COR-L47 (cell line): ENCODE data around the gene SND1.

Experiments used
- DNase-seq: peaks from one replicate; lab custom pipeline; 2025; lab: John Stamatoyannopoulos, UW

SND1 gene

DNA sequence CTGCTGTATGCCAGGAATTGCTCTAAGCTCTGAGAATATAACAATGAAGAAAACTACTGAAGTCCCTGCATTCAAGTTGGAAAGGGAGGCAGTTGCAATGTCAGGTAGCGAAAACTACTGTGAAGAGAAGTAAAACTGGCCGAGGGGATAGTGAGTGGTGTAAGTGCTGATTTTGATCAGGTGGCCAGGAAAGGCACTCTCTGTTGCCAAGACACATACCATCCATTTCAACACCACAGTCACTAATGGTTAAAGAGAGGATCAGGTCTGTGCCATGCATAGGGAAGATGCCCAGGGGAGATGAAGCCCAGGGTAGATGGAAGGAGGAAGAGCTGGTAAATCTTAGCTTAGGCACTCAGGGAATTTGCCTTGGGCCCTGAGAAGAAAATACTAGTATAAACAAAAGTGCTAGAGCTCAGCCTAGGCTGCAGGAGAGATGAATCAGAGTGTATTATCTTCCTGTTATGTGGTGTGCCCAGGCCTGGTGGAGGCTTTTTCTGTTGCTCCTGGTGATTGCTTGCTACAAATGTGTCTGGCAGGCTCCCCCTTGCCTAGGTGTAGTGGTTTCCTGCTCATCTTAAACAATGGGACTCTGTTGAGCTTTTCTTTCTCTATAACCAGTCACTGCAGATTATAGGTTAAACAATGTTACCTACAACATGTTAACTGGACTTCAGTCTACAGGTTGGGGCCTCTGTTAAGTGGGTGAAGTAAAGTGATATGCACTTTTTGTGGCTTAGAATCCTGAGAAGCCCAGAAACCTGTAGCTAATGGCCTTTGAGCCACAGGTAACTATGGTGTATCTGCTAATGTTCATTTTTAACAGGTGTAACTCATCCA lies 253.7 kb downstream of the SND1 start:
- no peak for DNase-seq

DNA sequence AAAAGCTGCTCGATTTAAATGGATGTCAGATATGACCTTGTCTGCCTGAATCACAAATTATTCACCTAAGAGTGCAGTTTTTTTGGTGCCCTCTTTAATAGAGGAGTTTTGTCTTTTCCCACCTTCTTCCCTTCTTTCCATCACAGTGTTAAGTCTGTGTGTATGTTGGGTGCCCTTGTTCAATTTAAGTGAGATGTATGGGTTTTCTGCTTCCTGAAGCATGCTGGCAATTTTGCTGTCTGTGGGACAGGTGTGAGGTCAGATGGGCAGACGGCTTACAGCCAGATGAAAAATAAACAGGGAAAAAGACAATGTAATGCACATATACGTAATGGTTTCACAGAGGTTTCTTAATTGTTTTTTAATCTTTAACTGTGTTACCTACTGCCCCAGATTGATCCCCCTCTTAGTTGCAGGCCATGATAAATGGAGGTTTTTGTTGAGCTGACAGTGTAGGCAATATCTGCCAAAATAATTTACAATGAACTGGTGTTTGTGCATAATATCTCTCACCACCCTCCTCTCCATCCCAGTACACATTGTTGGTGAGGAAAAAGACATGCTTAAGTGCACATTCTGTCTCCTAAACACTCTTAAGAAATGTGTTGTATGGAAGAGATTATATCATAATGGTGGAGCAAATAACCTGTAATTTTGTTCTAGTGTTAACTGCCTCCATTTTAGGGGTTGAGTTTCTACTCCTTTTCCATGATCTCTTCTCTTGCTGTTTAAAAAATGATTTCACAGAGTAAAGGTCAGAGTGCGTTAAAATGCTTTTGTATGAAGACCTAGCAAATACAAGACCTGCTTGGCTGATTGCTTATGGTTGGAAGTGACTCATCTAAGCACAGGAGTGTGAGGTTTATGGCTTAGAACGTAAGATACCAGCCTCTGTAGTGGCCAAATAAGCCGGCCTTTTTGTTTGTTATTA lies 255.4 kb downstream of the SND1 start:
- DNase-seq = no peak

DNA sequence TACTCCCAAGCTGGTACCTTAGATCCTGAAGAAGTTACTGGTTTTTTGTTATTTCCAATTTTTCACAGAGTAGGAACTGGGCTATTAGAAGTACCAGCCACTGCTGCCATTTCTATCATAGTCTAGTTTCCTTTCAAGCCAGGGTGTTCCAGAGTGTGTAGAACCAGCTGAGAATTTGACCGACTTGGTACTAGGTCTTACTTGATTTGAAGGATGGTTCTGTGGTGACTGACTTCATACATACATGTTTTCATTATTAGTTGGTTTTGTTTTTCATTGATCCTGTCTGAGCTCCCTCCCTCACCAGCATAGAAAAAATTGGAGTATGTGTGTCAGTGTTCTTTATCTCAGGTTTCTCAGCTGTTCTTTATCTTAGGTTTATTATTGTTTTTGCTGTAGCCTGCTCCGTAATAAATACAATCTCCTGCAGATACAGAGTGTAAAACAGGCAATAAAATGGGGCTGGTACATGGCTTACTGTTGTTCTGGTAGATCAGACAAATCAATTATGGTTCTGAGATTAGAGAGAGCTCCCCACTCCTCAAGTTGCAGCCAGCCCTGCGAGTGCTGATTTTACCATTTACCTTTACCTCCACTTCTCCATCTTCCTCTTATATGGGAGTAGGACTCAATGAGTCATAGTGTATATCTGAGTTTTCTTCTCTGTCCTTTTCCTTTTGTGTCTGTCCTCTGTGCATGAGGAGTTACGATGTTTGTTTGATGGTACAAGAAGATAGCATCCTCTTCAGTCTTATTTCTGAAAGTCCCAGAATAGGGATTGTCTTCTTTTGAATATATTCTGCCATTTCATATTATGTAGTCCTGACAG lies 256.6 kb downstream of the SND1 start:
- DNase-seq = no peak

DNA sequence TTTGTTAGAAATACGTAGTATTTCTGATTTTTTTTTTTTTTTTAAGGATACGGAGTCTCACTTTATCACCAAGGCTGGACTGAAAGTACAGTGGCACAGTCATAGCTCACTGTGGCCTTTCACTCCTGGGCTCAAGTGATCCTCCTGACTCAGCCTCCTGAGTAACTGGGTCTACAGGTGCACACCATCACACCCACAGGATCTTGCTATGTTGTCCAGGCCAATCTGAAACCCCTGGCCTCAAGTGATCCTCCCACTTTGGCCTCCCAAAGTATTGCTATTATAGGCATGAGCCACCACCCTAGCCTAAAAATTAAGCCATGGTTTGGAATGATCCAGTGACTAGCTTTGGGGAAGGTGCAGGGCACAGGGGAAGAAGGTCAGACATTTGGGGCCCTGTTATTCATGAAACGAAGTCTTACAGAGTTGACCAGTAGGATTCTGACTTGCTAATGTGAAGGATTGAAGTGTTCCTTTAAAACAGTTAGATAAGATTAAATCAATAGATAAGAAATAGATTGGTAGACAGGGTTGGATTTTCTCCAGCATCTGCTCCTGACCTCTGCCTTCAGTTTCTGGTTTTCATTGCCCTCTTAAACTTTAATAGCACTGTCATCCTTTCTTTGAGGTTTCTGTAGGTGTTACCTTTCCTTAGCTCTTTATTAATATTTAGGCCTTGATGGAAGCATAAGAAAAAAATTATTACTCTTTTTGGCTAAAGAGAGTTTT lies 257.6 kb downstream of the SND1 start:
- DNase-seq = no peak

DNA sequence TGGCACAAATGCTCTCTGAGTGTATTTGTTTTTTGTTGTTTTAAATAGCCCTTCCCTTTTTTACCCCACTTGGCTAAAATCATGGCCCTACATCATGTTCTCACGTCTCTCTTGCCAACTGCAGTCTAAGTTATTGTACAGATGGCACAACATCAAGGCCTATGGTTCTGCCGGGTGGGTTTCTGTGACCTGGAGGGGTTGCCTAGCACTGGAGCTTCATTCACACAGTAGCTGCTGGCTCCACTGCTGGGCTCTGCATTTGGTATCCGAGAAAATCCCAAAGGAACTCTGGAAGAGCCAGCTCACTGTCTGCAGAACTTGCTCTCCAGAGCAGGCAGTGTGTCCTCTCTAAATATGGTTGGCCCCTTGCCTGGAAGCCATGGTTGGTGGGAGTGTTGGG lies 258.7 kb downstream of the SND1 start:
- DNase-seq = no peak

DNA sequence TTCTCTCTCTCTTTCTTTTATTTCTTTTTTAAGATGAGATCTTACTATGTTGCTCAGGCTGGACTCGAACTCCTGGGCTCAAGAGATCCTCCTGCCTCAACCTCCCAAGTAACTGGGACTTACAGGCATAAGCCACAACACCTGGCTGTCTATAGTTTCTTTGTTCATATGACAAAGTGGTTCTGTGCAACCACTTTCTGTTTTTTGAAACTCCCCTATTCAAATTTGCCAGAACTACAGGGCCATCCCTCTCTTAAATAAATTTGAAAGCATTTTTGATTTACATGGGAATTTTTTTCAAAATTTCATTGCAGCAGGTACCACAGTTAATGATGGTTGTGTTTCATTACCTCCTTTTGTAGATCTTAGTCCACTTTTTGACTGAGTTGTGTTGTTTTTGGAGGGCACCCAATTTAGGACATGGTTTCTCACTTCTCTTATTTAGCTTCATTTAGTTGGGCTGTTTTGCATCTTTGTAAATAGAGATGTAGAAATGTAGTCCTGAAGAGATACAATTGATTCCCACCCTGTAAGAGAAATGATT lies 260.0 kb downstream of the SND1 start:
- DNase-seq = no peak

DNA sequence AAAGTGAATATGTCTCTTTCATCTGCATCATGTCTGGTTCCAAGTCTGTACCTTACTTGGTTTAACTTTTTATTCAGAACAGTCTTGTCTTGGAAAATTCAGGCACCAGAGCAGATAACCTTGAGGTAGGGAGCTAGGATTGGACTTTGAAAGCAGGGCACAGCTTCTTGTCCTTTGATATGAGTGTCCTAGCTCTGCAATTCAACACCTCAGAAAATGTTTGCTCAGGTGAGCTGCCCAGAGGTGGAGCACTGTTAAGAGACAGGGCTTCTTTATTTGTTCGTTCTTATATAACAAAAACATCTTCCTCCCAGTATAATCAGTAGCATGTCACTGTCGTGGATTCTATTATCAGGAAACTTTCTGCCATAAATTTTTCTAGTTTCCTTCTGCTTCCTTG lies 260.9 kb downstream of the SND1 start:
- DNase-seq = no peak

DNA sequence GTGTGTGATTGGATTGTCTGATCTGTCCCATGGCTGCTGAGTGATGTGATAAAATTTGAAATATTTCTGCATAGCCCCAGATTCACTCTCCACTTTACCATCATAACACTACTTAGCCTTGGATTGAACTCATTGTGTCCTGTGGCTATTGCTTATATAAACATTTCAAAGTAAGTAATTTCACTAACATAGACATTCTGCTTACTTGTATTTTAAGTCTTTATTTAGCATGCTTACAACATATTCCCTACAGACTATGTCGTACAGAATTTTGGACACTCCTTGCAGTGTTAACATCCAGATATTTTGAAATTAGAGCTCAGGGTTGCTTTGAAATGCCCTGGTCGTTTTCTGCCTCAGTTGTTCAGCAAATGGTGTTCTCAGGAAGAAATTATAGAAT lies 261.7 kb downstream of the SND1 start:
- DNase-seq = no peak

DNA sequence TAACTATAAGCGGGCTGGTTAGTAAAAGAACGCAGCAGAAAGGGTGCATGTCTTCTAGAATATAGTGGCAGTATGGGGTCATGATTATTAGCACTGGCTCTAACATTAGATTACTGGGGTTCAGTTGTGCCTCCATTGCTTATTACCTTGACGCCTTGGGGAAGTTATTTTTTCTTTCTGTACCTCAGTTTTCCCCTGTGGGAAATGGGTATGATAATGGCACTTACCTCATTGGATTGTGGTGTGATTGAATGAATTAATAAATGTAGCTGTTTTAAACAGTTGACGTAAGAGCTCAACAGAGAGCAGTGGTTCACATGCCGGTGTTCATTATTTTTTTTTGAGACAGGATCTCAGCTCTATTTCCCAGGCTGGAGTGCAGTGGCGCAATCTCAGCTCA lies 262.7 kb downstream of the SND1 start:
- DNase-seq = no peak

DNA sequence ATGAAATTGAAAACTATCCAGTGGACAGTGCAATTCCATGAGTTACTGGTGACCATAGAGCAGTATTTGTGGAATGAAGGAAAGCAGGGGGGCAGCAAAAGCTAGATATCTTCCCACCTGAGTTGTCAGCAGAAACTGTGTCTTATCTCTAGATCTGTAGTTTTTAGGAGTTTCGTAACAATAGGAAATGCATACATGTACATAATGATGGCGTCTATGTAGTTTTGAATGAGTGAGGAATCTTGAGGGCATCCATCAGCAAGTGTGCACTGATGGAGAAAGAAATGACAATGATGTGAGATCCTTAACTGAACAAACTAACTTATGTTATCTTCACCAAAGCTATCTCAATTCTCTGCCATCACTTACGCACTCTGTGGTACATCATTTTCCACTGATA lies 264.7 kb downstream of the SND1 start:
- DNase-seq = no peak

DNA sequence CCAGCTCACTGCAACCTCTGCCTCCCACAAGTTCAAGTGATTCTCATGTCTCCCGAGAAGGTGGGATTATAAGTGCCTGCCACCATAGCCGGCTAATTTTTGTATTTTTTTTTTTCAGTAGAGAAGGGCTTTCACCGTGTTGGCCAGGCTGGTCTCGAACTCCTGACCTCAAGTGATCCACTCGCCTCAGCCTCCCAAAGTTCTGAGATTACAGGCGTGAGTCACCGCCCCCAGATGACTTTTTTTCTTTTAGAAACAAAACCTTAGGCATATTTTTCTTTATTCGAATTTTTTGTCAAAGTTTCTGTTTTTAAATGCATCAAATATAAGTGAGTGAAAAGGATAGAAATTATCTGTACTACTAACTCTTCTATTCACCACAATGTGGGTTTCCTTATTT lies 266.1 kb downstream of the SND1 start:
- DNase-seq = no peak

DNA sequence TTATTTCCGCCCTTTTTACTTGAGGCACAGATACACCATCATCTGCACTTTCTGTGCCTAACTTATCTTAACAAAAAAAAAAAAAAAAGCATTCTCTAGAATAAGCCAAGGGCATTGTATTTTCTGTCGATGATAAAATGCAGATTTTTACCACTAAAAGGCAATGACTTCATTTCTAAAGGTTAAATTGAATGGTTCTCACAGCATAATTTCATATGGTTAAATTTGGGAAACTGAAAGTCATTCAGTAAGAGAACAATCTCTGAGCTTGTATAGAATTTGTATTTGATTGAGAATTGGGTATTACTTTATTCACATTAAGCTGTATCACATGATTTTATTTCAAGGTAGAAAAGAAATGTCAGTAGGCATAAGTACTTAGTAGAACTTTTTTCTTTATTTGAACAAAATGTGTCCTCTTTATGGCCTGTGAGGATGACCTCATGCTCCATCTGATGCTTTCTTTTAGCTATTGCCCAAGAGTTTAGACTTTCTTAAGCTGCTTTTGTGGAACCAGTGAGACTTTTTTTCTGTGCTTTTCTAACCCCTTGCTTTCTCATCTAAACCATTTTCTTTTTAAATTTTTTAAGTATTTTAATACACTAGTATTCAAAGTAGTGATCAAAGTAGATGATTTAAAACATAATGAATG lies 268.9 kb downstream of the SND1 start:
- no peak for DNase-seq

DNA sequence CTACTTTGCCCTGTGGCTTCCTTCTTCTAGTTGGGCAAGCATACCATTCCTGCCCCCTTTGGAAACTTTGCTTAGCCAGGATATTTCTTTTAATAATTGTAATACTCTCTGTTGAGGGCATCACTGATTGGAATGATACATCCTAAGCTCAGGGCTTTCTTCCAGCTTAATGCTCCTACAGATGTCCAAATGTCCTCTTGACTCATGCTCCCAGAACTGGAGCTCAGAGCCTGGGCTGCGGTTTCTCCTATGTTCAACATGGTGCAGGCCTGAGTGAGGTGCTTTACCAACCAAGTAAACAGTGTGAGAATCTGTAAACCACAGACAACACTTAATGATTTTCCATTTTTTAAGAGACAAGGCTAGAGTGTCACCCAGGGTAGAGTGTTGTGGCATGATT lies 270.7 kb downstream of the SND1 start:
- DNase-seq = no peak

DNA sequence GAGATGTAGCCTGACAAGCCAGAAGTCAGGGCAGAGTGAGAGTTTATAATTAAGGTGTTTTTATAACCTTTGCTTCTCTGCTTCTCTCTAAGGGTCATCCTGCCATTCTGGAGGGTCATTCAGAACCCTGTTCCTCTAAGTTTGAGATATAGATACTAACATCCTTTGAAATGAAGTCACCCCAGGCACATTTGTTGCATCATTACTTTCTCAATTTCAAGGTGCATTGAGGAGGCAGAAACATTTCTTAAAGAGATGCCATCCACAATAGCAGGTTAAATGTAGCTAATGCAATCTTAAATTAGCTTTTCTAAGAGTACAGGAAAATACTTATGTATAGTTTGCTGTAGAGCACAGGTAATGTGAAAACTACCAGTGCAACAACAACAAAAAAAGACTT lies 272.9 kb downstream of the SND1 start:
- no peak for DNase-seq

DNA sequence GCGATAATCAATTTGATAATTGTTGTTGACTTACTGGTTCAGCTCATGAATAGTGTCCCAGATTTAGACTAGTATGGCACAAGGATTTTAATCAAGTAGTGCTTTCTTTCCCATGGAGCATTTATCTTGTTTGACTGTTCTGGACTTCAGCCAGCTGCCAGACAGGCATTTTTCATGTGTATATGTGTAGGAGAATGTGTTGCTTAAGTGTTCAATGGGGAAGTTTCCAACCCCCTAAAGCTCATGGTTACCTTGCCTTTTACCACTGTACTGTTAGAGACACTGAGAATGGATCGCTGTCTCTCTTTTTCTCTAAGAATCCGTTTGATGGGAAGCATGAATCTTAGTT lies 275.3 kb downstream of the SND1 start:
- no peak for DNase-seq

DNA sequence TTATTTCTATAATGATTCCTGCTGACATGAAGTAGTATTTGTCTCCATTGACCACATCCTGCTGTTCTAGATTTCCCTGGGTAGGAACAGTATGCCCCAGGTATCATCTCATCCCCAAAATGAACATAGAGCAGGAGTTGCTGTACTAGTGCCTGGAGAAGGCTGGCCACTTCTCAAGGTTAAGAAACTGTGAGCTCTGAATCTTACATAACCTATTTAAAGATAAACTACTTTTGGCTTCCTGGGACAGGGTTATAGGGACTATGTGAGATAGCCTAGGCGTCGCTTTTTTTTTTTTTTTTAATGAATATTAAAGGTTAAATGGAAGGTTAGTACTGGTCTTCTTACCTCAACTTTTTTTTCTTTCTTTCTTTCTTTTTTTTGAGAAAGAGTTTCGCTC lies 276.2 kb downstream of the SND1 start:
- DNase-seq = no peak

DNA sequence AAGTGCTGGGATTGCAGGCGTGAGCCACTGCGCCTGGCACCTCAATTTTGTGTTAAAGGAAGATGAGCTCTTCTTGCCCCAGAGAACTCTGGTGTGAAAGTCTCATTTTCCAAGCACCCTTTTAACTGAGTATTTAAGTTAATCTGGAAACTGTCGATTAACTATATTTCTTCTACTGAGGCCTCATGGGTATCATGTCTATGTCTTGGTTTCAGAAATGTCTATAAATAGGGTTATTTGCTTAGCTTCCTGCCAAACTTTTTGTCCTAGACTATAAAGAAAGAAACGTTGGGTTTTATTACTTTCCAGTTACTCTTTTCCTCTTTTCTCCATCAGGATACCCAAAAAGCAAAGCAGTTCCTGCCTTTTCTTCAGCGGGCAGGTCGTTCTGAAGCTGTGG lies 276.9 kb downstream of the SND1 start:
- no peak for DNase-seq

DNA sequence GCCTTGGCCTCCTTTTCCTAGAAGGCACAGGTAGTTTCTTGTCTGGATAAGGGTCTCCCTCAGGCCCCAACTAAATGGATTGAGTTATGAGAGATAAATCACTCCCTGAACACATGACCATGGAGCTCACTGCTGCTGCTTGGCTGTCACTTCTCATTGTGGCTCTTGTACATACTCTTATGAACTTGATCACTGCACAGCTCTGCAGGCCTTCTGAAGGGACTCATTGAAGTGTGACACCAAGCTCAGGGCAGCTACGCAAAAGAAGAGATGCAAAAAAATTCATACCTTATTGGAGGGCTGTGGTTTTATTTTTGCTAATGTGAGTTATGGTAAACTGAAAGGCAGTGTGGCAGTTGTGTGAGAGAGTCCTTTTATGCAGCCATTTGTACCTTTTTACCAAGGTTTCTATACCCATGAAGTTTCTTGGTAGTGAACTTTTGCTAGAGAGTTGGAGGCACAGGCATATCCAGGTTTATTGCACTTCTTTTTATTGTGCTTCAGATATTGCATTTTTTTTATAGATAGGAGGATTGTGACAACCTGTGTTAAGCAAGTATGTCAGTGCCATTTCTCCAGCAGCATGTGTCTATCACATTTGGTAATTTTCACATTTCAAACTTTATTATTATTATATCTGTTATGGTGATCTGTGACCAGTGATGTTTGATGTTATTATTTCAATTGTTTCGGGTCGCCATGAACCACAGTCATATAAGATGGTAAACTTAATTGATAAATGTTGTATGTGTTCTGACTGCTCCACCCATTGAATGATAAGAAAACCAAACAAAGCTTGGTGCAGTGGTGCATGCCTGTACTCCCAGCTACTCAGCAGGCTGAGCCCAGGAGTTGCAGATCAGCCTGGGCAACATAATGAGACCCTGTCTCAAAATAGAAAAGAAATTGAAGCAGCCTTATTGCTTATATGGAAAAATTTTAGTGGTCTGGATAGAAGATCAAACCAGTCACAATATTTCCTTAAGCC lies 278.6 kb downstream of the SND1 start:
- no peak for DNase-seq

DNA sequence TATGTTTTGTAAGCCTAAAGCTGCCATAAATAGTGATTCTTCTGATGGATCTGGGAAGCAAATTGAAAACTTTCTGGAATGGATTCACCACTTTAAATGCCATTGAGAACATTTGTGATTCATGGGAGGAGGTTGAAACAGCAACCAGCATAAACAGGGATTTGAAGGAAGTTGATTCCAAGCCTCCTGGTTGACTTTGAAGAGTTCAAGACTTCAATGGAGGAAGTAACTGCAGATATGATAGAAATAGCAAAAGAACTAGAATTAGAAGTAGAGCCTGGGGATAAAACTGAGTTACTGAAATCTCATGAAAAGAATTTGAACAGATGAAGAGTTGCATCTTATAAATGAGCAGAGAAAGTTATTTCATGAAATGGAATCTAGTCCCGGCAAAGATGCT lies 280.1 kb downstream of the SND1 start:
- DNase-seq = no peak

DNA sequence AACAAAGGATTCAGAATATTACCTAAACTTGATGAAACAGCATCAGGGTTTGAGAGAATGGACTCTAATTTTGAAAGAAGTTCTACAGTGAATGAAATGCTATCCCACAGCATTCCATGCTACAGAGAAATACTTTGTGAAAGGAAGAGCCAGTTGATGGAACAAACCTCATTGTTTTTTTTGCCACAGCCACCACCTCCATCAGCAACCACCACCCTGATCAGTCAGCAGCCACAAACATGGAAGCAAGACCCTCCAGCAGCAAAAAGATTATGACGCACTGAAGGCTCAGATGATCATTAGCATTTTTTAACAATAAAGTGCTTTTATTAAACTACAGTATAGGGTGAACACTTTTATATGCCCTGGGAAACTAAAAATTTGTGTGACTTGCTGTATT lies 280.5 kb downstream of the SND1 start:
- no peak for DNase-seq
